GM23248 (cell line): ENCODE measurements around the gene CELSR2. TPM values are rescaled to one million over a fixed set of nuclear protein-coding genes. Genes with fewer than 3 reads are reported as not detected.

Source experiments
- DNase-seq: peaks from one replicate; pipeline ENCODE4 v3.0.0-alpha.2; 2015
- H2AFZ ChIP-seq: fragments of 200-600 bp; sonication (generic); 2 replicates; pipeline ENCODE4 v1.6.1; 2016; ENCODE audit warnings: antibody characterized with exemption
- H3F3A ChIP-seq: fragments of 200-600 bp; sonication (generic); 2 replicates; pipeline ENCODE4 v1.6.1; 2016; ENCODE audit warnings: mild to moderate bottlenecking, antibody characterized with exemption, mixed run types; ENCODE audit not compliant: insufficient read depth
- H3K27ac ChIP-seq: fragments of 200-600 bp; sonication (generic); 2 replicates; pipeline ENCODE4 v1.5.1; 2016; ENCODE audit warnings: mild to moderate bottlenecking
- H3K27me3 ChIP-seq: fragments of 200-600 bp; sonication (generic); replicated peaks from 2 replicates; pipeline ENCODE4 v1.6.1; 2016; ENCODE audit warnings: mild to moderate bottlenecking; ENCODE audit not compliant: insufficient read depth
- H3K36me3 ChIP-seq: fragments of 200-600 bp; sonication (generic); 2 replicates; pipeline ENCODE4 v1.6.1; 2016; ENCODE audit warnings: low read depth, mild to moderate bottlenecking
- H3K4me1 ChIP-seq: fragments of 200-600 bp; sonication (generic); 2 replicates; pipeline ENCODE4 v1.6.1; 2016; ENCODE audit warnings: mild to moderate bottlenecking; ENCODE audit not compliant: insufficient read depth
- H3K4me2 ChIP-seq: fragments of 200-600 bp; sonication (generic); one replicate; pipeline ENCODE4 v1.6.1; 2016; ENCODE audit warnings: mild to moderate bottlenecking; ENCODE audit not compliant: unreplicated experiment
- H3K4me3 ChIP-seq: fragments of 200-600 bp; sonication (generic); 2 replicates; pipeline ENCODE4 v1.5.1; 2016; ENCODE audit warnings: mild to moderate bottlenecking
- H3K79me2 ChIP-seq: fragments of 200-600 bp; sonication (generic); 2 replicates; pipeline ENCODE4 v1.6.1; 2016; ENCODE audit warnings: mild to moderate bottlenecking; ENCODE audit not compliant: insufficient read depth
- H3K9ac ChIP-seq: fragments of 200-600 bp; sonication (generic); 2 replicates; pipeline ENCODE4 v1.6.1; 2016; ENCODE audit warnings: mild to moderate bottlenecking
- H3K9me2 ChIP-seq: fragments of 200-600 bp; sonication (generic); 2 replicates; pipeline ENCODE4 v1.6.1; 2016; ENCODE audit warnings: mixed run types, mild to moderate bottlenecking, moderate library complexity; ENCODE audit not compliant: insufficient read depth
- H3K9me3 ChIP-seq: fragments of 200-600 bp; sonication (generic); one replicate; pipeline ENCODE4 v1.6.1; 2017; ENCODE audit warnings: low read depth
- H4K20me1 ChIP-seq: fragments of 200-600 bp; sonication (generic); 2 replicates; pipeline ENCODE4 v1.6.0; 2016; ENCODE audit not compliant: insufficient read depth
- EZH2 ChIP-seq: fragments of 200-600 bp; sonication (generic); IDR thresholded peaks from 2 replicates; pipeline ENCODE4 v1.6.1; 2018; ENCODE audit warnings: antibody characterized with exemption, mild to moderate bottlenecking; ENCODE audit not compliant: insufficient read depth, poor library complexity, severe bottlenecking
- EZH2phosphoT487 ChIP-seq: fragments of 200-600 bp; sonication (generic); IDR thresholded peaks from 2 replicates; pipeline ENCODE4 v1.6.1; 2018; ENCODE audit warnings: antibody characterized with exemption, moderate library complexity, mild to moderate bottlenecking, low read depth; ENCODE audit not compliant: insufficient read depth
- WGBS, 2 experiments: methylation state at CpG; one replicate each; pipeline ENCODE4 v1.1.6; 2015 to 2017; ENCODE audit warnings: low lambda C conversion rate in 2 of 2, low coverage in 1 of 2; ENCODE audit errors: missing lambda C conversion rate in 2 of 2; 5-methylcytosine and 5-hydroxymethylcytosine counted together
- in situ Hi-C: fragments of 300-500 bp; cut with MboI; formaldehyde crosslinking; loops from 2 replicates; pipeline ENCODE4 v1.15.0; 2020
- polyA plus RNA-seq: library from polyadenylated mRNA; unstranded; fragments of >200 nt; fragmentation: Nextera tagmentation; extraction: Ambion mirVana; gene quantifications from 2 replicates; pipeline ENCODE4 v1.2.1, GENCODE V29; 2016
- total RNA-seq: library from RNA; depleted of rRNA; stranded (reverse); fragments of >200 nt; shearing (Covaris generic); gene quantifications from 2 replicates; pipeline ENCODE4 v1.2.3, GENCODE V29; 2014

CELSR2 gene
- total and polyA plus RNA-seq, 2 experiments from 2014 or later, result 0.11 to 0.32 TPM

DNA sequence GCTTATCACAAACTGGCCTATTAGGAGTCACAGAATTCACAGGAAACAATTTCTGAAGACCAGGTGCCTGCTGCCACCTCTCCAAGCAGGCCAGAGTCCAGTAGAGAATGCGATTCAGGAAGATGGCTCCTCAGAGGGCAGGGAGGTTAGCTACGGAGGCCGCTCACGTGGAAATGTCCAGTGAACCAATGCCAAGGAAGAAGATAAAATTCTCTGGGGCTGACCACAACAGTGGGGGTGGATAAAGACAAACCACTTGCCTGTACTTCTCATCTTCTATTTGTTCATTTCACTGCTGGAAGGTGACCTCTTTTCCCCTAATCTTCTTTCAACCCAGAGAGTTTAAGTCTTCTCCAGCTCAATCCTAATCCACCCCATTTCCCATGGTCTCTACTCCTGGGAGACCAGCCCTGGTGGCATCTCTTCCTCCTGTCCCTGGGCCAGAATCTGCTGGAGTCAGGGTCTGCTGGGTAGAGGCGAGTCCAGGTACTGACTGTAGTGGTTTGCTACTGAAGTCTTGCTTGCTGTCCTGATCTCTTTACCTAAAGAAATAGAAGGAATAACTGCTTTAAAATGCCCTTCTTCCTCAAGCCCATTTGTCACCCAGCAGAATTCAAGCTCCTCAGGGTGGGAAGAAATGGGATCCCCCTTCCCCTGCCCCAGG lies 30.4 kb downstream of the CELSR2 start:
- Histone ChIP-seq H3K4me1 (peaks cover 12% of the 10 kb centered on the region), H3K27ac (no peak overlapping the region), H3K4me2 (no peak overlapping the region), H3K79me2 (peaks cover 20% of the 10 kb centered on the region), H3K9me3 (no peaks in the 10 kb centered on the region), H2AFZ (no peak overlapping the region), H3K9ac (no peak overlapping the region), H3K9me2 (no peaks in the 10 kb centered on the region), H3K27me3 (no peaks in the 10 kb centered on the region), H3K4me3 (no peak overlapping the region), H3F3A (peaks cover 7% of the 10 kb centered on the region), H3K36me3 (no peaks in the 10 kb centered on the region), H4K20me1 (no peaks in the 10 kb centered on the region)
- no peak for DNase-seq
- TF ChIP-seq EZH2phosphoT487 (no peak), EZH2 (no peak)
- in situ Hi-C loops, result loop anchor here (5.0 kb wide), 1 partner anchor 118 kb away; the partner anchor contains the start of gene SORT1
- 95 to 97% methylated on average over 5 of the region's 5 CpGs for WGBS, 2 experiments

DNA sequence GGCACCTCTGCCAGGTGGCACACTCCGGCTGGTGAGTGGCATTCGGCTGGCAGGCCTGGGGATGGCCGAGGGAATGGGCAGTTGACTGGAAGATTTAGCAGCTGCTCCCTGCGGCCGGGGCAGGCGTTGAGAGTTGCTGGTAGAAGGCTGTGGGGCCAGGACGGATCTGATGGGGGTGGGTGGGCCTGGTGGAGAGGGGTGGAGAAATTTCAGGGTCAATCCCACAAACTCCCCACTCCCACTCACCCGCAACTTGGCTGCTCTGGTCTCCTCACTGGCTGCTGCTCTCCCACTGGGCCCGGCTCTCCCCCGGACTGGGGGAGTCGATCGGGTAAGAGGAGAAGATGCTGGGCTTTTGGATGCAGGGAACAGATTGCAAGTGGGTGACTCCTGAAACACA lies 31.5 kb downstream of the CELSR2 start:
- Histone ChIP-seq H3K79me2 (peaks cover 20% of the 10 kb centered on the region), H3K4me1 (peaks cover 9% of the 10 kb centered on the region), H2AFZ (no peak overlapping the region), H3K36me3 (no peaks in the 10 kb centered on the region), H3K9me3 (no peaks in the 10 kb centered on the region), H3K27me3 (no peaks in the 10 kb centered on the region), H3F3A (peaks cover 7% of the 10 kb centered on the region), H3K9ac (no peak overlapping the region), H3K27ac (no peak overlapping the region), H3K9me2 (no peaks in the 10 kb centered on the region), H3K4me2 (no peak overlapping the region), H4K20me1 (no peaks in the 10 kb centered on the region), H3K4me3 (no peak overlapping the region)
- in situ Hi-C loops, result no loop called here
- no peak for TF ChIP-seq EZH2phosphoT487
- TF ChIP-seq EZH2, result no peak
- DNase-seq, result no peak
- 91 to 96% methylated on average over 7 to 12 of the region's 12 CpGs for WGBS, 2 experiments

DNA sequence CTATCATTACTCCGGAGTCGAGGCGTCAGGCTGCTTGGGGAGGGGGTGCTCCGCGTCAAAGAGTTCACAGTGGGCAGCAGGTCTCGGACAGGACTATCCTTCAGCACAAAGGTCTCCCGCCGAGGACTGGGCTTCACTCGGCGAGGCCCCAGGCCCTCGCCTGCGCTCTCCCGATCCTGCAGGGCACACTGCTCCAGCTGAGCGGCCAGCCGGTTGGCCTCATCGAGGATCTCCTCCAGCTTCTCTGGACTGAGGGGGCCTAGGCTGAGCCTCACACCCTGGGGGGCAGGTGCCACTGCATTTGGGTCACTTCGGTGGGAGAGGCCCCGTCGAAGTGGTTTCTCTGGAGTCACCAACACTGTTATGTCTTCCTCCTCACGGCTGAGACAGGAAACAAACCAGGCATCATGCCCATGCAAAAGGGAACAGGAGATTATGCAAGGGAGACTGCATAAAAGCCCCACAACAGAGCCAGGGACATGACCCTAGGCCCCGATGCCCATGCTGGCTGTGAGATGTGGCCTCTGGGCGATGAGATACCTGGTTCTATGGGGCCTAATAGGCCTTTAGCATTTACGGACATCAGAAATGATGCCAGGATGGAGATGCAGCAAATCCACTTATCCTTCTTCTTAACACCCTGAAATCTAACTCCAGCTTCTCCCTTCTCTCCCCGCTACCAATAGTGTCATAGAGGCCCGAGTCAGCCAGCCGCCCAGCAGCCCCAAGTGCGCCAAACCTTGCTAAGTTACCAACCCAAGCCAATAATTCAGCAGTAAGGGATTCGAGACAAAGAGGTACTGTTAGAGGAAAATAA lies 32.5 kb downstream of the CELSR2 start:
- Histone ChIP-seq H3K9ac (peak overlapping the region; percentile 83), H3K9me3 (no peaks in the 10 kb centered on the region), H3K9me2 (no peaks in the 10 kb centered on the region), H3K36me3 (no peaks in the 10 kb centered on the region), H3K4me3 (peak overlapping the region; percentile 84), H4K20me1 (no peaks in the 10 kb centered on the region), H3K79me2 (peaks cover 20% of the 10 kb centered on the region), H3K4me2 (peak overlapping the region; percentile 95), H2AFZ (peak overlapping the region; percentile 97; the same call in 1 of the 2 replicates), H3F3A (peaks cover 7% of the 10 kb centered on the region), H3K4me1 (peaks cover 5% of the 10 kb centered on the region), H3K27me3 (no peaks in the 10 kb centered on the region), H3K27ac (no peak overlapping the region)
- in situ Hi-C loops, result no loop called here
- WGBS, 2 experiments, result 63 to 67% methylated on average over 23 to 28 of the region's 28 CpGs
- TF ChIP-seq EZH2 (no peak), EZH2phosphoT487 (no peak)
- DNase-seq, result peak; percentile 27

DNA sequence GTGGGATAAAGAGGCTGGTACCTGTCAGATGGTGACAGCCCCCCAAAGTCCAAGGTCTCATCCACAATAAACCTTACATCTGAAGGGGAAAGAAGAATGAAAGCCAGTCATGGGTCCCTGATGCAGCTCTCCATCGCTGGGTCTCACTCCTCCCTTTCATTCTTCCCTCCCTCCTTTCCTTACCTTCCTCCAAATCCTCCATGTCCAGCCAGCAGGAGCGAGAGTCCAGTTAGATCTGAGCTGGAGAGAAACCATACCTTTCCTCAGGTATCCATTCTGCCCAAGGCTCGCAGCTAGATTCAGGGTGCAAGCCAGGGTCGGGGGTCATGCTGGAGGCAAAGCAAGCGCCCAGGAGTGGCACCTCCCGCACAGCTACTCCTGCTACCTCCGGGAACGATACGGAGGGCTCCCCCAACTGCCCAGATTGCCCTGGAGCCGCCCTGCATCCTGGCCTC lies 33.2 kb downstream of the CELSR2 start:
- Histone ChIP-seq H3K4me3 (peak overlapping the region; percentile 84), H3K27me3 (no peaks in the 10 kb centered on the region), H3K4me1 (peaks cover 5% of the 10 kb centered on the region), H3K4me2 (peak overlapping the region; percentile 95), H3K36me3 (no peaks in the 10 kb centered on the region), H3F3A (peaks cover 7% of the 10 kb centered on the region), H3K9ac (peak overlapping the region; percentile 83), H2AFZ (peak overlapping the region; percentile 97), H4K20me1 (no peaks in the 10 kb centered on the region), H3K79me2 (peaks cover 20% of the 10 kb centered on the region), H3K27ac (no peak overlapping the region), H3K9me2 (no peaks in the 10 kb centered on the region), H3K9me3 (no peaks in the 10 kb centered on the region)
- TF ChIP-seq EZH2 (no peak), EZH2phosphoT487 (no peak)
- in situ Hi-C loops, result no loop called here
- 6 to 8% methylated on average over 7 to 10 of the region's 10 CpGs for WGBS, 2 experiments
- DNase-seq, result no peak
